GM20000 (cell line): ENCODE data around the gene PPP4R4.
A peak's percentile ranks its signal among the peaks of the same experiment; 100 is the strongest.

Source experiments
- DNase-seq: peaks from one replicate; pipeline ENCODE4 v3.0.0; 2012; ENCODE audit warnings: low spot score
- CTCF ChIP-seq: IDR thresholded peaks from 2 replicates; pipeline ENCODE4 v1.5.1; 2012; ENCODE audit warnings: mild to moderate bottlenecking, control low read depth; ENCODE audit errors: extremely low read depth, missing control alignments

Gene PPP4R4

GRCh38 chr14:94128216-94128839 lies 45.8 kb upstream of the PPP4R4 start:
- no peak for TF ChIP-seq CTCF
- no peak for DNase-seq

- DNase-seq, result peak; percentile 89
- TF ChIP-seq CTCF, result peak; percentile 1
Observed at GRCh38 chr14:94129111-94129757, 44.9 kb upstream of the PPP4R4 start, which contains the start of gene IFI27L2. Gene IFI27L2 (minus strand): TSS chr14:94129604. CDS start chr14:94129564, 40 bp downstream.

DNA sequence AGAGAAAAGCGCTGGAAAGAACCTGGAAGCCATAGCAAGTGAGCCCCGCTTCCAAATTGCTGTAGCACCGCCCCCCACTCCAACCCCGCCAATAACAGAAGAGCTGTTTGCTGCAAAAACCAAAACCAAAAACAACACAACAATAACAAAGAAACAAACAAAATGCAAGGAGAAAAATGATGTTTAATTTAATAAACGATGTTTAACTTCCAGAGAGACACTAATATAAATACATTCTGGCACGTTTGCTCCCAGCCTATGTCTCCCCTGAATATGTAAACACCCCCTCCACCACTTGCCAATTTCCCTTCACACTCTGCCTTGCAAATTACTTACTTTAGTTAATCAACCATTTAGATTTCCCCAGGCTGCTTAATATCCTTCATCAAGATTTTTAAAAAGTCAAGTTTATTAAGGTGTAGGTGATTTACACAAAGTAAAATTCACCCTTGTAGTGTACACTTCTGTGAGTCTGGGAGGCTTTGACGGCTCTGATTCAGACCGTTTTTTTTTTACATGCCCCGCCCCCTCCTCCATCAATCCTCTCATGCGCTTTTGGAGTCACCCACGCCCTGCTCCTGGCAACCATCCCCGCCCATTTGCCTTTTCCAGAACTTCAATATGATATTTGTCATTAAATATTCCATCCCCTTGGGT lies 44.2 kb upstream of the PPP4R4 start:
- TF ChIP-seq CTCF, result no peak
- peak; percentile 33 for DNase-seq

DNA sequence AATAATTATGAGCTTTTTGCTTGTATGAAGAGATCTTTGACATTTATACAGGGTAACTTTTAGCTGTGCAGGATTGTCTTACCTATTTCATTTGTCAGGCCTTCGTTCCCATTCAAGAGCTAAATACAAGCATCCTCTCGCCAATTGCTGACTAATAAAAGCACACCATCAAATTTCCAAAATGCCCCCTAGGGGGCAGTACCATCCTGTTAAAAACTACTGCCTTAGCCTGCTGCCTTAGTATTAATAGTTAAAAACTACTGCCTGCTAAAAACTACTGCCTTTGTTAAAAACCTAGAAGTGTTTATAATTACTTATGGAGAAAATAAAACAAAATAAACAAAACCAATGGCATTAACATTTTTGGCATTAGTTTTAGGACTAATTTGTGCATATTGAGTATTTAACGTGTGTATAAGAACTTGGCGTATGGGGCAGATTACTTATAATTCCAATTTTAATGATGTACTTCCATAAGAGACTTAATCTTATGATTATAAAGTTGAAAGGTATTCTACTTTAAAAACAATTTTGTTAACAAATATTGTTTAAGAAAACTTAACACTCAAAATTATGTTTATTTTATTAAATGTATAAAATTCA lies 41.7 kb upstream of the PPP4R4 start:
- peak; percentile 58 for DNase-seq
- peak; percentile 48 for TF ChIP-seq CTCF

- TF ChIP-seq CTCF, result no peak
- DNase-seq, result no peak
Observed at GRCh38 chr14:94135476-94135875, 38.6 kb upstream of the PPP4R4 start.

GRCh38 chr14:94136575-94137331 lies 37.4 kb upstream of the PPP4R4 start:
- peak; percentile 73 for DNase-seq
- TF ChIP-seq CTCF, result peak; percentile 98
